Measurements from ENCODE around the gene HJURP.

The HJURP gene

DNA sequence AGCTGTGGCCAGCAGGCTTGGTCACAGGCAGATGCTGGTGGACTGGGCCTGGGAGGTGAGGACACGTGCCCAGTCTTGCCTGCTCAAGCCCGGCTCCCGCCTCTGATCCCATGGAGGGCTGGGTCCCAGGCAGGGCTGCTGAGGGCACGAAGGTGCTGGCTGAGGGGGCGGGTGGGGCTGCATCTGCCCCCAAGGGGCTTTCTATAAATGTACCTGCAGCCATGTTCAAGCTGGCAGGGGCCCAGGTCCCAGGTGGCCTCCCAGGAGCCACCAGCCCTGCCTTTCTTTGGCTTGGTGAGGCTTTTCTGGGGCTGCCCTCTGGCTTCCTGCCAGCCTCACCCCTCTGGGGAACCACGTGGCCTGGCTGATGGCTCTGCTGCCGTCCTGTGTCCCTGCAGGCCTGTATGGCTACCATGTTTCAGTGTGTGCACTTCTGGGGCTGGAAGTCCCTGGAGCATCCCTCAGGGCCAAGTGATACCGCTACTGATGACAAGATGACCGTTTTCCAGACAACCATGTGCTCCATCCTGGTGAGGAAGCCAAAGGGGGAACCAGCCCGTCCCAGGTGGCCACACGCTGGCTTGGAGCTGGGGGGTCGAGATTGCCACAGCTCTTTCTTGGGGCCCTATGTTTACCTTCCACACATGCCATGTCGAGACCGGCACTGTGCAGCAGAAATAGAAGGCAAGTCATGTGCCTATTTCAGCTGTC, 23.2 kb downstream of the HJURP start:
- DNase-seq (ENCODE audit: low spot score) = no peak

DNA sequence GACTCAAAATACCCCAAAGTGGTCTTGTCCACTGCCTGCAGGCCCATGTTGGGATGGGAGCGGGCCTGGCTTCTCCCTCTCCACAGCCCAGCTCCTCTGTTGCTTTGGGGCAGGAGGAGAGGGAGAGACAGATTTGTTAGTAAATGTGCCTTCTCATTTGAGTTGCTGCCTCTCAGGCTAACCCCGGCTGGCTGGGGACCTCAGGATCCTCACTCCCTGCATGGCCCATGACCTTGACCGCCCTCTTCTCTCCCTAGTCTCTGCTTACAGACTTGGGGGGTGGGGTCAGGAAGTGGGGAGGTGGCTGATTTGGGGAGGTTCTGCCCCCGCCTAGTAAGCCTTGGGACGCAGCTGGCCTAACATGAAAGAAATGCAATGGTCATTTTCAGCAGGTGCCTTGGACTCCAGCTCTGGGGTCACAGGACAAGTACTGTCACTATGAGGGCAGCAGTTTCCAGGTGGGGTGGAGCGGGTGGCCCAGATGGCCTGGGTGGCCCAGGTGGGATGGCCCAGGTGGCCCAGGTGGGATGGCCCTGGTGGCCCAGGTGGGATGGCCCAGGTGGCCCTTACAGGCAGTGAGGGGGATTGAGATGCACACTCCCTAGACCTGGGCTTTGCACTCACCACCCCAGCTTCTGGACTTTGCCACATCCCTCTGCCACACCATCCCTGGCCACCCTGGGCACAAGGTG, 24.1 kb downstream of the HJURP start:
- peak; percentile 53 for DNase-seq (ENCODE audit: low spot score)

DNA sequence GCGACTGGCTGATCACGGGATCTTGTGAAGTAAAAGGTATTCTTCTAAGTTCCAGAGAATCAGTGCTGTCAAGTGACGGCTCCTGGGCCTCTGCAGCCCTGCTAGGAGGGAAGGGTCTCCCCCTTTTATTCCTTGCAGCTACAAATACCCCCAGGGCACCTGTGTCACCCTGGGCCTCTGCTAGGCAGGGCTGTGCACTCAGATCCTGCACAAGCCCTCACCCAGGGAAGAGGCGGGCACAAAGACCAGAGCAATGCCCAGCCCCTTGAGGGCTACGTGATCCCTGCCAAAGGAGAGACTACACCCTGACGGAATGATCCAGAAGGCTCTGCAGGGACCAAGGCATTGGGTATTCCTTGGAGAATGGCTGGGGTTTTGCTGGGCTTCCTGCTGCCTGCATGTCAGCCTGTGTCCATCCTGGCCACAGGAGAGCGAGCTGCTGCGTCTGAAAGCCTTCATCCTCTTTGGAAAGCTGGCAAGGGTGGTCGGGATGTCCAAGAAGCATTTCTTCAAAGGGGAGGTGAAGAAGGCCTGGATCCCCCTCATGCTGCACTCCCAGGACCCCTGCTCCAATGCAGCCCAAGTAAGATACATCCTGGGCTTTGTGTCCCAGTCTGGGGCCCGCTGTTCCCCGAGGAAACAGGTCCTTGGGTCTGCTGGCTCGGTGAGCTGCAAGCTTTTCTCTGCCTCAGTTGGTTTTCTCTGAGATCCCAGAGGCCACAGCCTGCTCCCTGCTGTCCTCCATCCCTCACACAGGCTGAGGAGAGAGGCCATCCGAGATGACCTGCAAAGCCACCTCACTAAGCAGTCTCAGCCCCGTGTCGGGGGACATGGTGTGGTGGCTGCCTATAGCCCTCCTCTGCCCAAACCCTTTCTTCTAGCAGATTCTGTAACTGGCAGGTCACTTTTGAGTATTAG, 24.9 kb downstream of the HJURP start:
- peak; percentile 53 for DNase-seq (ENCODE audit: low spot score)

DNA sequence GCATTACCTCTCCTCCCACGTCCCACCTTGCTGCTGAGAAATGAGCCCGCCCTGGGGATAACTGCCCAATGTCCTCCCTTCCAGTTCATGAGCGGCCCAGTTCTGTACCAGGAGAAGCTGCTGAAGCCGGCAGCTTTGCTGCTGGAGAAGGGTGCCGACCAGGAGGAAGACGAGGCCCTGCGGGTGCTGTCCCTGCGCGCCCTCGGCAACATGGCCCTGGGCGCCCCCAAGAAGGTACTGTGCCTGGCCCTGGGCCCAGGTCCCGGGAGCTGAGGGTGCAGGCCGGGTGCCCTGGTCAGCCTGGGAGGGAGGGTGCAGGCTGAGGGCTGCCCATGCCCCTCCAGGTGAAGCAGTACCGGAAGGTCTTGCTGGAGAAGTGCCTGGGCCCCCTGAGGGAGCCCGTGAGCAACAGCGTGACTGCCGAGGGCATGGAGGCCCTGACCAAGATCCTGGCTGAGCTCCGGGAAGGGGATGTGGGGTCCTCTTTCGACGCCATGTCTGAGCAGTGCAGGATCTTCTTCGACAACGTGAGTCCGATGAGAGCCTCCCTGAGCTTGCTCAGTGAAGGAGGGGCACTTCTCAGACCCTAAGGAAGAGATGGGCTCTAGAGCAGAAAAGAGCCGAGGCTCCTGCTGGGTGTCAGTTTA, 25.7 kb downstream of the HJURP start:
- DNase-seq (ENCODE audit: low spot score) = peak; percentile 25

DNA sequence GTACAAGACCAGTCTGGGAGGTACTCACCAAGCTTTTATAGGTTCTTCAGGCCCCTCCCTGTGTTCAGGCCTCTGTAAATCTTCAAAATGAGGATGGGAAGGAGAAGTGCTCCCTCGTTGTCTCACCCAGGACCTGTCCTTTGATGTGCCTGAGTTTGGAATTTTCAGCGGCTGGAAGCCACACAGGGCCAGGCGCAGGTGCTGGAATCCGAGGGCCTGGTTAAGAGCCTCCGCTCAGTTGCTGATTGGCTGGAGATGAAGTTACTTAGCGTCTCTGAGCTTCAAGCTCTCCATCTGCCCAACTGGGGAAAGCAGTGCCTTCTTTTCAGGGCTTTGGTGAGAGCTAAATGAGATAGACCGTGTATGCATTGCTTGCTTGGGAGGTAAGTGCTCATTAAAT, 30.0 kb downstream of the HJURP start:
- peak; percentile 14 for DNase-seq (ENCODE audit: low spot score)

DNA sequence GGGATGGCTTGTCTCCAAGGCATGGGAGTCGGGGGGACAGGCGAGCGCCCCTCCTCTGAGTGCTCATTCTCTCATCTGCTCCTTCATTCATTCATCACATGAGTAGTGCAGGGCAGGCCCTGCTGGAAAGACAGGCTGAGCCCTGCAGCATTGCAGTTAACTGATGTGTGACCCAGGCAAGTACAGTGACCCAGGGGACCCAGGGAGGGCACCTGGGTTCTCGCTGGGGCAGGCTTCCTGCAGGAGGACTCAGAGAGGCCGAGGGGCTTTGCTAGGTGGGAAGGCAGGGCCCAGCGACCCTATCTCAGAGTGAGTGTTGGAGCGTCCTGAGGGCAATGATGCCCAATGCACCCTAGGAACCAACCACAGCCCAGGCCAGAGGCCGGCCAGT, 30.6 kb downstream of the HJURP start:
- peak; percentile 61 for DNase-seq (ENCODE audit: low spot score)

DNA sequence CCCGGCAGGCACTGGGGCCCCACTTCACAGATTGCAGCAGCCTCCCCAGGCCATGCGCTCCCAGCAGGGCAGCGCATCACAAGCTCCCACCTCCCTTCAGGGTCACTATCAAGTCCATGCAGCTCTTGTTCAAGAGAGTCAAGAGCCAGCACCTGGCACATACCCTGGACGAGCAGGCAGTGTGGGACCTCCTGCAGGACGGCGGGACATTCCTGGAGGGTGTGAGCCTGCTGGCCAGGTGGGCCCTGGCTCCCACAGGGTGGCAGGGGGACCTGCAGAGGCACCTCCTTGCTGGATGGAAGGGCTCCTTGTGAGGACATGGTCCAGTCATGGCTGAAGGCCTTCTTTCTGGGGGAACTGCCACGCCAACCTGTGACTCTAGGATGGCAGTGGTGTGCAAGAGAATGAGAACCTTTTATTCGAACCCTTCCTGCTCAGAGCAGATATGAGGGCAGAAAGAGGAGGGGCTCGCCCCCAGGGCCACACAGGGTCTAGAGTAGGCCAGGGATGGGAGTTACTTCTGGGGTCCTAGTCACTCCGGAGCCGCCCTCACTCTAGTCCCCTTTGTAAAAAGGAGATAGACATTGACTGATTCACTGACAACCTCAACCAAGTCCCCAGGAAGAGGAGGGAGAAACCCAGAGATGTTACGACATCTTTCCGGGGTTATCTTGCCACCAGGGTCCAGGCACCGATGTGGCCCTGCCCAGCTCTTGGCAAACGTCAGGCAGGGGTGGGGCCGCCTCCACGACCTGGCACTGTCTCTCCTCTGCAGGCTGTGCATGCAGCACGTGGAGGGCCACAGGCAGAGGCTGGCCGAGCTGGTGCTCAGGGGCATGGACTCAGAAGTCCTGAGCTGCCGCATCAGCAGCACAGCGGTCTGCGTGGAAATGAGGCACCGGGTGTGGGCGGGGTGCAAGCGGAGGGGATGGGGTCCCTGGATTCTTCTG, 31.3 kb downstream of the HJURP start:
- peak; percentile 62 for DNase-seq (ENCODE audit: low spot score)

DNA sequence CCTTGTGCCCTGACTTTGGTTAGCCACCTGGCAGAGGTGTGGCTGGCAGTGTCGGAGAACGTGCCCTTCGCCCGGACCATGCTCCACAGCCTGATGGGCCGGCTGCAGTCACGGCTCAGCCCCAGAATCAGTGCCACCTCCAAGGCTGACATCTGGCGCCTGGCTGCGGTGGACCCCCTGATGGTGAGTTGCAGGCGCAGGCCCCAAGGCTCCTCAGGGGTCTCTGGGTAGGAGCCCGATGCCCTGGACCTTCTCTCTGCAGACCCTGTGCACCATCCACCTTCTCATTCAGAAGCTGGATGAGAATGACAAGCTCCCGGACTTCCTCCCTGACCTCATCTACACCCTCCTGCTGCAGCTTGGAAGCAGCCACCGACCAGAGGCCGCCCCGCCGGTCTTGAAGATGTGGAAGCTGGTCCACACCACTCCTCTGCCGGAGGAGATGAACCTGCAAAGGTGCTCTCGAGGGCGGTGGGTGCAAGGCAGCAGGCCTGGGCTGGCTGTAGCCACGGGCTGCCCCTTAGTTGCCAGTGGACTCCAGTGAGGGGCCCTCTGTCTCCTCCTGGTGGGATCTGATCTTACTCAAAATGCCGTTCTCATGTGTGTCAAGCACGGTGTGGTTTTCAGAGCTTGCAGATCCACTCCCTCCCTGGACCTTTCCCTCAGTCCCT, 32.1 kb downstream of the HJURP start:
- DNase-seq (ENCODE audit: low spot score) = peak; percentile 44

DNA sequence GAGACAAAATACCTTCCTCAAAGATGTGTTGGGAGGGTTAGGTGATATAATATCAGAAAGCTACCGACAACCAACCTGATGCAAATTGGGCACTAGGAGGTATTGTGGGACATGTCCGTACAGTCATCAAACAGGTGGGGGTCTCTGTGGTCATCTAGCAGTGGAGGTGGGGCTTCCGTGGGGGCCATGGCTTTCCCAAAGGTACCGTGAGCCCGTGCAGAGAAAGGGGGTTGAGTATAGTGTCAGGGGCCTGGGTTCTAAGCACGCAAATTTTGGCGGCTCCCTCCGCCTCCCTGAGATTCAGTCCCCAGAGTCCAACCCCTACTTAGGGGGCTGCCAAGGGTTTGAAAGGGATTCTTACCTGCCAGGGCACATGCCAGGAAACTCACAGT, 32.6 kb downstream of the HJURP start:
- peak; percentile 9 for DNase-seq (ENCODE audit: low spot score)

DNA sequence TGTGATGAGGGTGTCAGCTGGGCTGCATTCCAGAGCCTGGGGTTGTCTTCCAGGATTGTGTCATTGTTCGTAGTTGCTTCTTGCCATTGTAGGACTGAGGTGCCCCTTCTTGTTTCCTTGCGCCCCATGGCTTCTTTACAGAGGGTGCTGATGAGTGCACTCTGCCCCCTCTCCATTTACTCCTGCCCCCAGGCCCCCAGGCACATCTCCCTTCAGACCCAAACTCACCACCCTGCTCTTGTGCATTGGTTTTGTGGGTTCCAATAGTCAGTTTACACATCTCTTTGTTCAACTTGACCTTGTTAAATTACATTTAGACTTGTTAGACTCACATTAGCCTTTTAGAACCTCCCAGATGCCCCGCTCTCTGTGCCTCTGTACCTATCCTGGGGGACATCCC, 33.1 kb downstream of the HJURP start:
- no peak for DNase-seq (ENCODE audit: low spot score)

DNA sequence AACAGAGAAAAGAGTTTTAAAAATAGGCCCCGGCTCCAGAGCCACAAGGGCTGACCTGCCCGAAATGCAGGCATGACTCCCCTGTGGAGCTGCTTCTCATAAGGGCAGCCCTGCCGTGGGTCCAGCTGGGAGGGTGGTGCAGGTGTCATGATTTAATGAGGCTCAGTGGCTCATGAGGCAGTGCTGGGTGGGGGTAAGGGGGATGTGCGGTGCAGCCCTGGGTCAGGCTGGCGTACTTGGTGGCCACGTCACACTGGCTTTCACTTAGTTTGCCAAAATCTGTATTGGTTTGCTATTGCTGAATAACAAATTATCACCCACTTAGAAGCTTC, 33.6 kb downstream of the HJURP start:
- DNase-seq (ENCODE audit: low spot score) = peak; percentile 15

DNA sequence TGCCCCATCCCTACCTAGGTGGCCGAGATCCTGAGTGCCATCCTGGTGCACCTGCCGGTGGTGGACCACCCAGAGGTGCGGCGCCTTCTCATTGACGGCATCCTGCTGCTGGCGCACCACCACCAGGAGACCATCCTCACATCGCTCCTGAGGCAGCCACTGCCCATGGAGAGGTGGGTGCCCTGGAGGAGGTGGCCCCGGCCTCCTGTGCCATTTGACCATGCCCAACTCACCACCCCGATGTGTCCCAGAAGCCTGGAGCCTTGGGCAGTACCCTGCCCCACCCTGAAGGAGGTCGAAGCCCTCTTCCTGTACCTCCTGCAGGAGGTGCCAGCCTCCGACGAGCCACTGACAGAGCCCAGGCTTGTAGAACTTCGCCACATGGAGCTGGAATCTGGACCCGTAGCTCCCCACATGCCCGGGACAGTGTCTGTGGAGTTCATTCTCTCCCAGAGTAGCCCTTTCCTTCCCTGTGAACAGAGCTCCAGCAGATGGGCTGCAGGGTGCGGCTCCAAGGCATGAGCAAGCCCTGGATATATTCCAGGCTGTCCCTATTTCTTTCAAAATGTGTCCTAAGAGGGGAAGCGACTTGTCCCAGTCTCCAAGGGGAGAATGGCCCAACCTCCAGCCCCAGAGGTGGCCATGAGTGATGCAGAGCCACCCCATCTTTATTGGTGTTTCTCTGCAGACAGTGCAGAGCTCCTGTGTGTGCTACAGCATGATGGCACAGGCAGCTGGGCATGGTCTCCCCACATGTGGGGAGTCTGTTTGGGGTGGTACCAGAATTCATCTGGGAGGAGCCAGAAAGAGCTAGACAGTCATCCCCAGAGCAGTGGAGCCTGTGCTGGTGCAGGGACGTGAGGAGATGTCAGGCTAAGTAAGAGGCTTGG, 34.2 kb downstream of the HJURP start:
- DNase-seq (ENCODE audit: low spot score) = peak; percentile 31

DNA sequence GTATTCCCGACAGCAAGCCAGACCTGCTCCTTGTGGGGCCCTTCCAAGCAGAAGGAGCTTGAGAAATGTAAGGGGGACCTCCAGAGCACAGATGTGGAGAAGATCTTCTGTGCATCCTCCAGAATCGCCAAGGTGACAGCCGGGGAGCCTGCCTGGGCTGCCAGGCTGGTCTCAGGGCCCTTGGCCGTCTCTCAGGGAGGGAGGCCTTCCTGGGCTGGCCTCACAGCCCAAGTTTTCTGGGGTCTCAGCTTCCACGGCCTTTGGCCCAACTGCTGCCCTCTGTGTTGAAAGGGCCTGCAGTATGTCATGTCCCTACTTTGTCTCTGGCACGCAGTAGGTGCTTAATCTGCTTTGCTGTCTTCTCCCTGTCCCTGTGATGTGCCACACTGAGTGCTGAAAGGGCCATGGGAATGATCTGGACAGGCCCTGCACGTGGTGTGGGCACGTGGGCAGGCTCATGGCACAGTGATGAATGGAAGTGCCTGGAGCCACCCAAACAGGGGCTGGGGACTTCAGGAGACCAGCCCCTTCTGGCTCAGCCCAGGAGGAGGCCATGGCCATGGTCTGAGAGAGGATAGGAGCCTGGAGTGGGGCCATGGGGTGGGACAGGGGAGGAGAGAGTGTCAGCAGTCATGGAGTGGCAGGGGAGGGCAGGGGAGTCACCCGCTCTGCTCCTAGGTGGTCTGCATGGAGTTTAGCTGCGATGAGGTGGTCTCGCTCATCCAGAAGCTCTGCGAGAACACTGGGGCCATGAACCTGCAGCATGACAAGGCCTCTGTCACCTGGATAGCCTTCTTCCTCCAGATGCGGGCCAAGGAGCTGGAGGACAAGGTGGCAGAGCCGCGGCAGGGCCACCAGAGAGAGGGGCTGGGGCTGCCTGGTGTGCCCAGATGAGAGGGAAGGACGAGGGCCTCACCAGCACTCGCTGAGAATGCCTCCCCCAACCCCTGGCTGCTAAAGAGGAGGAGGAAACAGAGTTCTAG, 35.4 kb downstream of the HJURP start:
- DNase-seq (ENCODE audit: low spot score) = peak; percentile 40

DNA sequence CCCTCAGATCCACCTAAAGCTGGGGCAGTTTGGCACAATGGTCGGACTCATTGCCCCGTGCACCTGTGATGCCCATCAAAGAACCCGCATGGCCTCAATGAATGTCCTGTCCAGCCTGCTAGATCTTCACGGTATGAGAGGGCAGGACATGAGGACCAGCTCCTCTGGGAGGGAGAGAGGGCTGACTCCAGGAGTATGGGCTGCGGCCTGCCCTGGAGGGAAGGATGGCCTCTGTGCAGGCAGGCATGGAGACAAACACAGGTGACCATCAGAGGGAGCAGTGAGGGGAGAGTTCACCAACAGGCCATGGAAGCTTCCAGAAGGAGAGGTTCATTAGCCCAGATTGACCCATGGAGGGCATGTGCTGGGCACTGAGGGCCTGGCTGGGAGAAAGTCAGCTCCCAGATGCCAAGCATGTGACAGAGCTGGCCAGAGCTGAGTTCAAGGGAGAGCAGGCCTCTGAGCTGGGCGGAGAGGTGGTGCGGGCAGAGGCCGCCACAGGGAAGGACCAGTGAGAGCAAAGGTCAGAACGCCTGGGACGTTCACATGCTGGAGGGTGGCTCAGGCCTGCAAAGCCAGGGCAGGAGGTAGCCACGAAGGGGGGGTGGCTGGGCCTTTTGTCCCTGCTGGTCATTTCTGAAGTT, 36.2 kb downstream of the HJURP start:
- DNase-seq (ENCODE audit: low spot score) = peak; percentile 23

DNA sequence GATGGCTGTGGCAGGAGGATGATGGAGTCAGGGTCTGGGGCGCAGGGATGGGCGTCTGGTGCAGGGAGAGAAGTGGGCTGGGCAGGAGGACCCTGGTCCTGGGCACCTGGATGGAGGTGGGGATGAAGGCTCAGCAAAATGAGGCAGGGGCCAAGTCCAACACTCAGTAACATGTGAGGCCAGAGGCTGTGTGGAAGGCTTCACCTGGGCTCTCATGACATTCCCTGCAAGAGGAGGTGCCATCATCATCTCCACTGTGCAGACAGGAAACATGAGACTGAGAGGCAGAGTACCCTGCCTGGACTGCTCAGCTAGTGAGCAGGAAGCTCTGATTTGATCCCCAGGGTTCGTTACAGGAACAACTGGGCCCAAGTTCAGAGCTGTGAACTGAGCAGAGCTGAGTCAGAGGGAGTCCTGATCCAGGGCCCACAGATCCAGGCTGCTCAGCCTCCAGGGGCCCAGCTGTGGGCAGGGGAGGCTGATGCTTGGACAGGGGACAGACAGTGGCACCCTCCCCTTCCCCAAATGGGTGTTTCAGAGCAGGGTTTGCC, 36.9 kb downstream of the HJURP start:
- peak; percentile 41 for DNase-seq (ENCODE audit: low spot score)

DNA sequence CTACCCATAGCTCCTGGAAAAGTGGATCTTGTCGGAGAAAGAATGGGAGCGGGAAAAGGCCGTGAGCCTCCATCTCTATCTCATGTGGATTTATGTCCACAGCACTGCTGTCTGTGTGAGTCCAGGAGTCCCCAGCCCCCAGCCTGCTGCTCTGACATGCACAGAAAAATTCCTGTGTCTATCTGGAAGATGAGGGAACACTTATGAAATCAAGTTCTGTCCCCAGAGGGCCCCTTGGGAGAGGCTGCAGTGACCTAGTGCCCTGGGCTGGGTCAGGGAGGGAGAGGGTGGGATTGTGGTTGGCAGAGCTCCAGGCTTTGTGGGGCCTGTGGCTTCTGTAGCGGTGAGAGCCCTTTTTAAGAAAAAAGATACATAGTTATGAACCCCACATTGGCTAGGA, 37.6 kb downstream of the HJURP start:
- DNase-seq (ENCODE audit: low spot score) = peak; percentile 31

DNA sequence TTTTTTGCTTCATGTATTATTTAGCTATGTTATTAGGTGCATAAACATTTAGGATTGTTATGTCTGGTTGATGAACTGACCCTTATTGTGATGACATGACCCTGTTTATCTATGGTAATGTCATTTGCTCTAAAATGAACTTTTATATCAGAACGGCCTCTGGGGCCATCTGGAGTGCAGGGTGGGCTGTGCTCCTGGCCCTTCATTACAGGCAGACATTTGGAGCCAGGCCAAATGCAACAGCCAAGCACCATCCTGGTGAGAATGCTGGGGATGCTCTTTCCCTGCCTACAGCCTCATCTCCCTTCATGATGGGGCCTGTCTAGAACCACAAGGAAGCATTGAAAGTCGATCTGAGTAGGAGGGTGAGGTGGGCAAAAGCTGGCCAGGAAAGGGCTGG, 38.0 kb downstream of the HJURP start:
- DNase-seq (ENCODE audit: low spot score) = no peak

DNA sequence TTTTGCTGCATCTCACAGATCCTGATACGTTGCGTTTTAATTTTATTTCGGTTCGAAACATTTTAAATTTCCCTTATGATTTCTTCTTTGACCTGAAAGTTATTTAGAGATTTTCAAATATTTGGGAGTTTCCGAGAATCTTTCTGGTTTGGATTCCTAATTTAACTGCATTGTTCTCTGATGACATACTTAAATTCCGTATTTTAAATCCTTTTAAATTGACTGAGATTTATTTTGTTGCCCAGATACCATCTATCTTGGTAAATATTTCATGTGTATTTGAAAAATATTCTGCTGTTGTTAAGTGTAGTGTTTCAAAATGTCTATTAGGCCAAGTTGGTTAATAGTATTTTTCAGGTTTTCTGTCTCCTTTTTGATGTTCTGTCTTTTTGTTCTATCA, 38.5 kb downstream of the HJURP start:
- no peak for DNase-seq (ENCODE audit: low spot score)
